ENCODE results near the gene OCIAD2.
"Not testable (repeated sequence)": the region's sequence is repeated elsewhere in the genome, so short reads cannot be mapped to it uniquely, and the experiment has no call there.

The OCIAD2 gene

DNA sequence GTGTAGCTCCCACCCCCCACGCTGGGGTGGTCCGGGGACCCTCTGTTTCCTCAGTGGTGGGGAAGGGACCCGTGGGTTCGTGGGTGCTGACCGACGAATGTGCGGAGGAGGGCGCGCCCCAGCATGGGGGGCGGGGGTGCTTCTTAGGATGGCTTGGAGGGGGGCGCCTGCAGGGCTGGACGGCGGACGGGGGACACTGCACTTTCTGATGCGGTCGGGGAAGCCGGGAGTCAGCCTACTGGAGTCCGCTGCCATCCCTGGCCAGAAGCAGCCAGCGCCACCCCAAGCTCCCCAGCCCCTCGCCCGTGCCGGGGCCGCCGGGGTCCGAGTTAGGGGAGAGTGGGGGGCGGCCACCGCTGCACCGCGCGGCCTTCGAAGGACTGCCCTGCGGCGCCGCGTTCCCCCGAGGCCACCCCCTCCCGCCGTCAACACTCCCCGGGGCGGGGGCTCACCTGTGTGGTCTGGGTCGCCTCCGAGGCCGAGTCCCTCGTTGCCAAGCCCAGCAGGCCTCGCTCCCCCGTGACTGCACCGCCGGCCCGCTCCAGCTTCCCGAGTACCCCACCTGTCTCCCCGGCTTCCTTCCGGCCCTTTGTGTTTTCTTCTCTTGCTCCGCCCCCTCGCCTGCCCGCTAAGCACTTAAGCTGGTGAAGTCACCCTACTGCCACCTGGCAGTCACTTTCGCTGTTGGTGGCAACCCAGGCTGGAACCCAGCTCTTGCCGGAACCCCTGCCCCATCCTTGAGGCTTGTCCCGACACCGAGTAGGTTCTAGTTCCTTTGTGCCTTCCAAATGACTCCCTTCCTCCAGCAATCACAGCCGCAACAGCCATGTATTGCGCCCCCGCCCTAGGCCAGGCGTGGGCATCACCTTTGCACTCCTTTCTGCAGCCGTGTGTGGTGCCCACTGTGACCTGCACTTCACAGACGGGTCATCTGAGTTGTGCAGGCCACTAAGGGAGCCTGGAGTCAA lies at the start of gene OCIAD2:
Gene OCIAD2 (minus strand): TSS at position 569 of the 968 bp plus-strand sequence. CDS start 2,225 bp downstream, outside the sequence.
- no peak for DNase-seq (ENCODE audit: low read depth, low spot score)

GRCh38 chr4:48954314-48954713 lies 47.7 kb upstream of the OCIAD2 start:
- DNase-seq (ENCODE audit: low read depth, low spot score) = no peak

- no peak for DNase-seq (ENCODE audit: low read depth, low spot score)
Observed at GRCh38 chr4:48949518-48950219, 43.1 kb upstream of the OCIAD2 start.

- no peak for DNase-seq (ENCODE audit: low read depth, low spot score)
Observed at GRCh38 chr4:48949086-48949485, 42.5 kb upstream of the OCIAD2 start.

DNA sequence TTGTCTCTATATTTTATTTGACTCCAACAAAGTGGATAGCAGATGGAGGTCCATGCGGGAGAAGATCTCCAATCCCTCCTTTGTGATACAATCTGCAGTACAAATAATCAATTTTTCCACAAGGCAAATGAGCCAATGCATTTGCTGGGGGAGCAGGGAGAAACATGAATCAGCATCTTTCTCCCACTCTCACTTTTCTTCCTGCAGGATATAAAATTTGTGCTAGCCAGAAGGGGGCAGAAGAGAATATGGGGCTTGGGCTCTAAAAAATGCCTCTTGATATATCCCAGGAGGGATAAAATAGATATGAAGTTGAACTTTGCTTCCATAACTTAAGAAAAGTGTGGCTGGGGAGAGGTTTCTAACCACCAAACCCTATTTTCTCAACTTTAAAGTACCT lies 41.2 kb upstream of the OCIAD2 start:
- no peak for DNase-seq (ENCODE audit: low read depth, low spot score)

- DNase-seq (ENCODE audit: low read depth, low spot score) = no peak
Observed at GRCh38 chr4:48945981-48946380, 39.4 kb upstream of the OCIAD2 start.

GRCh38 chr4:48944756-48945241 lies 38.2 kb upstream of the OCIAD2 start:
- no peak for DNase-seq (ENCODE audit: low read depth, low spot score)

DNA sequence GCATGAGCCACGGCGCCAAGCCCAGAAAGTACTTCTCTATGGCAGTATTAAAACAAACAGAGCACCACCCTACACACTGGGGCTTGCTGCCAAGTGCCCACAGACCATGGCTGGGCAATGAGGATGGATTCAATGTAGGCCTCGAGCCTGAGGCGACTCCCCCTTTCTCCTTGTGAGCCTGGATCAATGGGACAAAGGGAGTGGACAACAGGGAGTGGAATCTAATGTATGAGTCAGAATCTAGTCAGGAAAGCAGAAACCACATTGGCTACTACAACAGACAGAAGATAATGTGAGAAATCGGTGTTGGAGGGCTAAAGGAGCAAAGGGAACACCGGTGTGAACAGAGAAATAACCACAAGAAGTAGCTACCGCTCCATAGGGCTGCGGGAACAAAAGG lies 37.7 kb upstream of the OCIAD2 start:
- DNase-seq (ENCODE audit: low read depth, low spot score) = no peak

DNA sequence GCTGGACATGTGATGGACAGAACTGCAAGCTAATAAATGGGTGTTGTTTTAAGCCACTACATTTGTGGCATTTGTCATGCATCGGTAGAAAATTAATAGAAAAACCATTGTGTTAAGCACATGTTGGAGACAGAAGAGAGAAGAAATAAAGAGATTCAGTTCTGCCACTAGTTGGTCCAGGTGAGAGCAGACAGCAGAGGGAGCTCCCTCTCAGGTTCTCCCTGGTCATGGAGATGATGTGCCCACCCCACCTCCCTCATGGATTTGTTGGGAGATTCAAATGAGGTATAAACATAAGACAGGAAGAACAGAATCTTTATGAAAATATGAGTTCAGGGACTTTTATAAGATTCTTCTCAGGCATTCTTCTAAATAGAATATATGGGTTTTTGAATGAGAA lies 36.8 kb upstream of the OCIAD2 start:
- no peak for DNase-seq (ENCODE audit: low read depth, low spot score)

- DNase-seq (ENCODE audit: low read depth, low spot score) = no peak
Observed at GRCh38 chr4:48939785-48940184, 33.2 kb upstream of the OCIAD2 start.

DNA sequence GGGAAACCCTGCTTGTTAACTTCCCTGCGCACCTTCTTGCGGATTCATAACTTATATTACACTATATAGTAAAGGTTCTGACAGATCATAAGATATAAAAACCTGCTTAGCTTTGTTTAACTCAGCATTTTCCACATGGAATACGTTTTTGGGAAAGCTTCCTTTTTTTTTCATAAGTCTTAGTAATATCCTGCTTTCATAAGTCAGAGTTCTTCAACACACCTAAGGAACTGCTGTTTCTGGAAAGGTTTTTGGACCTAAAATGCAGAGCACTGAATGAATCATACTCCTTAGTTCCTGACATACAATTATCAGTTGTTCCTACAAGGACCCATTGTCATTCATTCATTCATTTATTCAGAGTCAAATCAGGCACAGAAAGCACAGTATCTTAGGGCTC lies 32.3 kb upstream of the OCIAD2 start:
- no peak for DNase-seq (ENCODE audit: low read depth, low spot score)

DNA sequence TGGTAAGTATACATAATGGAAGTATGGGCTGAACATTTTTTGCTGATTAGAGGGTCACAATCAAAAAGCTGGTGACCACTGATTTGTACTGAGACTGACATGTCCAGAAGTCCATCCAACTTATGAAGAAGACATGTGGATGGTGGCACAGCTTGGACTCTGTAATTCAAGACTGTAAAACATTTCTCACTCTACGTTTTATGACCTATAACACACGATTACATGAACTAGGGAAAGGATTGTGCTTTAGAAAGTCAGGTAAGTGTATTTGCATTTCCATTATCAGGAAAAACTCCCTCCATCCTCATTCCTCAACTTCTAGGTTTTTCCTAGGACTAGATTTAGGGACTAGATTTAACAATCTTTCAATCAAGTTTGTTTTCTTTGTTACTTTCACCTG lies 30.5 kb upstream of the OCIAD2 start:
- DNase-seq (ENCODE audit: low read depth, low spot score) = no peak

GRCh38 chr4:48931459-48931858 lies 24.9 kb upstream of the OCIAD2 start:
- DNase-seq (ENCODE audit: low read depth, low spot score) = no peak

- no peak for DNase-seq (ENCODE audit: low read depth, low spot score)
Observed at GRCh38 chr4:48930654-48931053, 24.1 kb upstream of the OCIAD2 start.

GRCh38 chr4:48924416-48924815 lies 17.8 kb upstream of the OCIAD2 start:
- DNase-seq (ENCODE audit: low read depth, low spot score) = no peak

- DNase-seq (ENCODE audit: low read depth, low spot score) = not testable (repeated sequence)
Observed at GRCh38 chr4:48923065-48923464, 16.5 kb upstream of the OCIAD2 start.

DNA sequence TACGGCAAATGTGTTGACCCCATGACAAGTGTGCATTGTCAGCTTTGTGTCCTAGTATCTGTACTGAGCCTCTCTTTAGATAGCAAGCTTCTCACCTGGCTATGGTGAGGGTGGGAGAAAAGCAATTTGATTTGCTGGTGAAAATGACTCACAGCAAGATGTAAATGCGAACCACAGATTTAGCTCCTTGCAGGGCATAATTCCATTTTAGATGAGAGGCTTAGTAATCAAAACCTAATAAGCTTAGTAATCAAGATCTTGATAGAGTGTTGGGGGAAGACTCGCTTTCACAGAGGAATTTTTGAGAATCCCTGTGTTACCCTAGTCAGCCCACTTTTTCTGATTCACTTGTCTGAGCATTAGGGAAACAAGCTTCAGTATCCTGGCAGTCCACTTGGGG lies 7.7 kb upstream of the OCIAD2 start:
- DNase-seq (ENCODE audit: low read depth, low spot score) = no peak

GRCh38 chr4:48913346-48913745 lies 6.8 kb upstream of the OCIAD2 start:
- no peak for DNase-seq (ENCODE audit: low read depth, low spot score)

DNA sequence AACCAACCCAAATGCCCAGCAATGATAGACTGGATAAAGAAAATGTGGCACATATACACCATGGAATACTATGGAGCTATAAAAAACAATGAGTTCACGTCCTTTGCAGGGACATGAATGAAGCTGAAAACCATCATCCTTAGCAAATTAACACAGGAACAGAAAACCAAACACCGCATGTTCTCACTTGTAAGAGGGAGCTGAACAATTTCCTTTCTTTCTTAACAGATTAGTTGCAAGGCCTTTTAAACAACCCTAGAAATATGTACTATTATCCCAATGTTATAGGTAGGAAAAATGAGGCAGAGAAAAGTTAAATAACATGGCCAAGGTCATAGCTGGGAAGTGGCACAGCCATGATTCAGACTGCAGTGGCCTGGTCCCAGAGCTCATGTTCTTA lies 5.8 kb upstream of the OCIAD2 start:
- DNase-seq (ENCODE audit: low read depth, low spot score) = no peak

DNA sequence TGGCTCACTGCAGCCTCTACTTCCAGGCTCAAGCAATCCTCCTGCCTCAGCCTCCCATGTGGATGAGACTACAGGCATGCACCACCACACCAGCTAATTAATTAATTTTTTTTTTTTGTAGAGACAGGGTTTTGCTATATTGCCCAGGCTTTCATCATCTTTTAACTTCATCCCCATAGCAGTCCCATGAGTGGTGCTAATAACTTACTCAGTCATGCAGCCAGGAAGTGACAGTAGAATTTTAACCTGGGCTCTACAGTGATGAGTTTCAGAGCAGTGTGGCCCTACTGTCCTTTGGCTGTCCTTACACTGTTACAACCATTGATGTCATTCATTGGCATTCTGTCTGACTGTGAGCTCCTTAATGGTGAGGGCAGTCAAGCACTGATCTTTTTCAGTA lies 3.9 kb upstream of the OCIAD2 start:
- DNase-seq (ENCODE audit: low read depth, low spot score) = no peak

- peak; percentile 61 for DNase-seq (ENCODE audit: low read depth, low spot score)
Observed at GRCh38 chr4:48909697-48910096, 3.1 kb upstream of the OCIAD2 start.

DNA sequence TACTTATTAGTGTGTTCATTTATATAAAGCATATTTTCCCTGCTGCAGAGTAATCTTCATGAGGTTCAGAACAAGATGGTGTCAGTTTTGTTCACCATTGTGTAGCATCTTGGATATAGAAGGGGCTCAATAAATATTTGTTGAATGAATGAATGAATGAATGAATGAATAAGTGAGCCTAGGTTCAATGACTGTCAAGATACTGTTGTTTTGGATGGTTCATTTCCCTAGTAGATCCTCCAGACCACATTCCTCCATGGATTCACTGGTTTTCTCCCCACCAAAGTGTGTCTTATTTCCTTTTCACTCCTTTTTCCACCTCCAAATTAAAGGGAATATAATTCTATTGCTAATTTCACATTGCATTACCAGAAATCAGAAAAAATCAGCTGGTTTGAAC lies 2.1 kb upstream of the OCIAD2 start:
- no peak for DNase-seq (ENCODE audit: low read depth, low spot score)
